Embryonic facial prominence (tissue), 1 donor: ENCODE data around the gene ANKRD13C.

Experiments used
- DNase-seq: peaks from one replicate; pipeline ENCODE4 v3.0.0-alpha.2; 2016; ENCODE audit errors: extremely low spot score

Gene ANKRD13C

DNA sequence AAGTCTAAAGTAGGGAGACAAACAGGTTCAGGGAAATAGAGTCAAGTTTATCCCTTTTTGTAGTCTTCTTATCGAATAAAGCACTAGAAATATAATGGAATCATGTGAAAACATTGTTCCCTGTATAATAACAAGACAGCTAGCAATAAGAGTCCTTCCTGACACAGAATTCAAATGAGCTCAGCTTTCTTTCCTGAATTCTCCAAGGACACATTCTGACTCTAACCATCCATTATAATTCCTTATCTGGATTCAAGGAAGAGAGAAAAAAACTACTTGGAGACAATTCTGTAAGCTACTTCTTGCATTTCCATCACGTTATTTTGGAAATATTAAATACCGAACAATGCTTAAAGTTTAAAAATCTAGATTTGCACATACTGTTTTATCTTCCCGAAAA, 58.8 kb downstream of the ANKRD13C start:
- no peak for DNase-seq

DNA sequence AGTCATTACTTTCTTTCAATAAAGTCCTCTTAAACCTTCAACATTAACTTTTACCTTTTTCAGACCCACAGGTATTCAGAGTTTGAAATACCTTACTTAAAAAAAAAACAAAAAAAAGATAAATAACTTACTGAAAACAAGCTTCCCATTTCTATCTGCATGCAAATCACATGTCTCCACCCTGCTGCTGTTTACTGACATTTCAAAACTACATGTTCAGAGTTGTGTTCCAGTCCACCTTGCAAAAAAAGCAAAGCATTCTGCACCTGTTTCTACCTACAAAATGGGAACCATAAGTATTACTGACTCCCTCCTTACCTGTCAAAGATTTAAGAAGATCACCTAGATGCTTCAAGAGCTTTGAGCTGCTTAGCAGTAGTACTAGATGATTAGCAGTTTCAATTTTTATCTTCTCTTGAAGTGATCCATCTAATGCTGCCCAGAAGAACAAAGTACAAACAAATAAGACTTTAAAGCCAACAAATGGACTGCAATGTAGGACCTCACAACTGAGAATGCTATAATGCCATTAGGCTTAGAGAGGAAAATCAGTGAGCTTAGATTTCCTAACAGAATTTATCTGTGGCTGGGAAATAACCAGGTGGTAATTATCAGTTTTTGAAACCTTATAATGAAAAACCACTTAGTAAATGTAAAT, 61.2 kb downstream of the ANKRD13C start:
- no peak for DNase-seq

DNA sequence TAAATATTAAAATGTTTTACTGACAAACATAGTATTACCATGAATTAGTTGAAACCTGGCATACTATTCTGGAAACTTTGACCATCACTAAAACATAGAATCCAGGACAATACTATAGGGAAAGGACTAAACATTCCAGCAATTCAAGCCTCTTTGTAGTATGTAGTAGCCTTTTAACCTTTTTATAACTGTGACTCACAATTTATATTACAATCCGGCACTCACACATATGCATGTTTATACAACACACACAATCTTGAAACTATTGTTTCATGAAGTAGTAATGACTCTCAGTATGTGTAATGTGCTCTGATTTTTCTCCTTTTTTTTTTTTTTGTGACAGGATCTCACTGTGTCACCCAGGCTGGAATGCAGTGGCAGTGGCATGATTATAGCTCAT, 64.3 kb downstream of the ANKRD13C start:
- no peak for DNase-seq

DNA sequence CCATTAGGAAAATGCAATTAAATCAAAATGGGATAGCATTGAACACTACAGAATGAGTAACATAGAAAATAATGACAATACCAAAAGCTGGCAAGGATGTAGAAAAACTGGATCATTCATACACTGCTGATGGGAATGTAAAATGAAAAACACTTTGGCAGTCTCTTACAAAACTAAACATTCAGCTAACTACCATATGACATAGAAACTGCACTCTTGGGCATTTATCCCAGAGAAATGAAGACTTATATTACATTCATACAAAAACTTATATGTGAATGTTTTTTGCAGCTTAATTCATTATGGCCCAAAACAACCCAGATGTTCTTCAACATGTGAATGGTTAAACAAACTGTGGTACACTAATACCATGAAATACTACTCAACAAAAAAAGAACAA, 66.4 kb downstream of the ANKRD13C start:
- DNase-seq: no peak

DNA sequence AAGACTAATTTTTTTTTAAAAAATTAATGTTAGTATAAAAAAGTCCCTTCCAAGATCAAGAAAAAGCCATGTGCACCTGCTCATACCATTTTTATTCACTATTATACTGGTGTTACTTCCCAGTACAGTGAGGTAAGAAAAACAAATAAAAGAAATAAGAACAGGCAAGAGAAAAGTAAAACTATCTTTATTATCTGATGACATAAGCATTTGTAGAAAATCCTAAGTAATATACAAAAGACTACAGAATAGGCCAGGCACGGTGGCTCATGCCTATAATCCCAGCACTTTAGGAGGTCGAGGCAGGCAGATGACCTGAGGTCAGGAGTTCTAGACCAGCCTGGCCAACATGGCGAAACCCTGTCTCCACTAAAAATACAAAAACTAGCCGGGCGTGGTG, 68.1 kb downstream of the ANKRD13C start:
- DNase-seq: no peak

DNA sequence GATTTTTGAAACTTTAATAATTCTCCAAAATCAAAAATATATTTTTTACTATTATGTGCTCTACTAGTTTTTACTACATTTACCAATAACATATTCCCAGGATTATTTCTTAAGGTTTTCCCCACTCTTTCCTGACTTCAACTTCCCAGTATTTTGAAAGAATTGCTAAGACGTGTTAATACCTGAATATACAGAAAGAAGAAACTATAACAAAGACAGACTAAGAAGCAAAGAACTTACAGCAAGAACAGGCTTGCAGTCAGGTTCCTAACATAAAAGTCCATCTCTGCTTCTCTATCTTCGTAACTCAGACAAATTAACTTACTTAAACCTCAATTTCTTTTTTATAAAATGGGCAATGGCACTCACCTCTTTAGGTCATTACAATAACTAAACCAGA, 70.2 kb downstream of the ANKRD13C start:
- DNase-seq: no peak

DNA sequence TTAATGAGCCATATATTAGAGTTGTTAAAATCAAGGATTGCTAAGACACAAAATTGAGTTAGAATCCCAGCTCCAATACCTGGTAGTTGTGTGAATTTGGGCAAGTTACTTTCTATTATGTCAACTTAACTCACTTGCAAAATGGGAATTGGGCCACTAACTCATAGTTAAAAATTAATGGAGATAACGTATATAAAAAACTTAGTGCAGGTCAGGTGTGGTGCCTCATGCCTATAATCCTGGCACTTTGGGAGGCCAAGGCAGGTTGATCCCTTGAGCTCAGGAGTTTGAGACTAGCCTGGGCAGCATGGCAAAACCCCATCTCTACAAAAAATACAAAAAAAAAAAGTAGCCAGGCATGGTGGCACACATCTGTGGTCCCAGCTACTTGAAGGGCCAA, 75.8 kb downstream of the ANKRD13C start:
- no peak for DNase-seq

DNA sequence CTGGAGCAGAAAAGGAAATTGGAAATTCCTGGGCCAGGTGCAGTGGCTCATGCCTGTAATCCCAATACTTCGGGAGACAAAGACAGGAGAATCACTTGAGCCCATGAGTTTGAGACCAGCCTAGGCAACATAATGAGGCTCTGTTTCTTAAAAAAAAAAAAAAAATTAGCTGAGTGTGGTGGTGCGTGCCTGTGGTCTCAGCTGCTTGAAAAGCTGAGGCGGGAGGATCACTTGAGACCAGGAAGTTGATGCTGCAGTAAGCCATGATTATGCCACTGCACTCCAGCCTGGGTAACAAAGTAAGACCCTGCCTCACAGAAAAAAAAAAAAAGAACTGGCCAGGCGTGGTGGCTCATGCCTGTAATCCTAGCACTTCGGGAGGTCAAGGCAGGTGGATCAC, 76.6 kb downstream of the ANKRD13C start:
- DNase-seq: no peak

DNA sequence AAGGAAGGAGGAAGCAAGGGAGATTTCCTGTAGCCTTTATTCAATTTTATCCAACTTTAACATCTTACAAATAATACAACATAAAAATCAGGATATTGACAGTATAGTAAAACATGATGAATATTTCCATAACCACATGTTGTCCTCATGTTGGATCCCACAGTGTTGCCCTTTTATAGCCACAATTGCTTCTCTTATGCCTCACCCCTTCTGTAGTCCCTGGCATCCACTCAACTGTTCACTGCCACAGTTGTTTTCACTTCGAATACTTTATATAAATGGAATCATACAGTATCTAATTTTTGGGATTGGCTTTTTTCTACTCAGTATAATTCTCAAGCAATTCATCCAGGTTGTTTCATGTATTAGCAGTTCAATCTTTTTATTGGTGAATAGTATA, 88.6 kb downstream of the ANKRD13C start:
- no peak for DNase-seq

DNA sequence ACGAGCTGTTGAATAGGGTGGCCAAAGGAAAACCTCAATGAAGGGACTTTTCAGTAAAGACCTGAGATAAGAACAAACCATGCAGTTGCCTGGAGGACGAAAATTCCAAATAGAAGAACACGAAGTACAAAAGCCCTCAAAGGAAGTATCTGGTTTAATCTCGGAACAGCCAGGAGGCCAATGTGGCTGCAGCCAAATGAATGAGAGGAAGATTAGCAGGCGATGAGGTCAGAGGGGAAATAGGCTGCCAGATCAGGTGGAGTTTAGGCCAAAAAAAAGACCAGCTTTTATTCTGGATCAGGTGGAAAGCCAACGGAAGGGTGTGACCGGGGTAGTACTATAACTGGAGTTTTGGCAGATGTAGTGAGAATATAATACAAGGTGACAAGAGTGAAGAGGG, 89.7 kb downstream of the ANKRD13C start:
- no peak for DNase-seq

DNA sequence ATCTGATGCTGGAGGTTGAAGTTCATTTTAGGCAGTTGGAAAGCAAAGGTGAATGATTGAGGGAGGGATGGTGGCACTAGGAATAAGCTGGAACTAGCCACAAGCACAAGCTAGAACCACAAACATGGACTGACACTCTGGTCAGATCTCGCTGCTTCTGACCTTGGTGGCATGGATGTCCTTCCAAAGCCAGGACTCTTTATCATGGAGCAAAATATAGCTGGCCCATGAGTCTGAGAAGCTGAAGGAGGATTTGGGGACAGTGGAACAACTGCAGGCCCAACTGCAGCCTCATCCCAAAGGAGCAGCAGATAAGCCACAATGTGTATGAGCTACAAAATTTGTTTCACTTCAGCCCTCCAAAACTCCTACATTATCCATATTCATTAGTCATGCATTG, 97.9 kb downstream of the ANKRD13C start:
- DNase-seq: no peak

DNA sequence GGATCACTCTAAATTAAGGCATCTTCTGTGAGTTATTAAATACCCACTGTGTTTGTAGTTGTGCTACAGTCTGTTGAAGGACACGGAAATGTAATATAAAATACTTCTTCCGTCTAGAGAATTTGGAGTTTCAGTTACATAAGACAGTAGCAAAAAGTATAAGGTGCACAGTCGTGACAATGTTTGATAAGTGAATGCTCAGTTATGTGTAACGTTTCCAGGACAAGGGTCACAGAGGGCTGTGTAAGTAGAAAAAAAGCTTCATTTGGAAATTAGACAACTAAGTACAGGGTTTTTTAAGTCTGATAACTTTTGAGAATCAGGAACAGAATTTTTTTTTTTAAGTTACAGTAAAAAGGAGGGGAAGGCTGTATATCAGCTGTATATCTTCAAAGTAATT, 105.8 kb downstream of the ANKRD13C start:
- no peak for DNase-seq

DNA sequence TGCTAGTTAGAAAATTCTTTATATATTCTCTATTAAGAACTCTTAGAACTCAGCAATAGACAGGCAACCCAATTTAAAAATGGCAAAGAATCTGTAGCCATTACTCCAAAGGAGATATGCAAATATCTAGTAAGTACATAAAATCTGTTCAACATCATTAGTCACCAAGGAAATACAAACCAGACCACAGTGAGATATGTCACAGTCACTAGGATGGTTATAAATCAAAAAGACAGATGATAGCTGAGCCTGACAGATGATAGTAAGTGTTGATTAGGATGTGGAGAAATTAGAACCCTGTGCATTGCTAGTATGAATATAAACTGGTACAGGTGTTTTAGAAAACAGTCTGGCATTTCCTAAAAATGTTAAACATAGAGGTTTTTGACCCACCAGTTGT, 106.8 kb downstream of the ANKRD13C start:
- no peak for DNase-seq

DNA sequence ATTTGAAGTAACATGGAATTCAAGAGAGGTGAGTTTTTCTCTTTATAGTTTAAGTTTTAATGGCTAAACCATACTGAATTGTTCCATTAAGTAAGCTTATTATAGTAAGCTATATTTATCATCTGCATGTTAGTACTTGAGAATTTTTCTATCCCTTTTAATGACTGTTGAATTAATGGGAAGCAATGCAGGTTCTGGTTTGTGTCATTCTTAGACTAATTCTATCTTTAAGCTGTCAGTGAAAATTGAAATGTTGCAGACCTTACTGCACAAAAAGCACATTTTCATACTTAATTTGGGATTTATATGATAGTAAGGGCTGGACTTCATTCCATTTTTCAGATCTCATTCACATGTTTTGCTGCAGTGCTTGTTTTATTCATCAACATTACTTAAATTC, 107.4 kb downstream of the ANKRD13C start:
- DNase-seq: no peak

DNA sequence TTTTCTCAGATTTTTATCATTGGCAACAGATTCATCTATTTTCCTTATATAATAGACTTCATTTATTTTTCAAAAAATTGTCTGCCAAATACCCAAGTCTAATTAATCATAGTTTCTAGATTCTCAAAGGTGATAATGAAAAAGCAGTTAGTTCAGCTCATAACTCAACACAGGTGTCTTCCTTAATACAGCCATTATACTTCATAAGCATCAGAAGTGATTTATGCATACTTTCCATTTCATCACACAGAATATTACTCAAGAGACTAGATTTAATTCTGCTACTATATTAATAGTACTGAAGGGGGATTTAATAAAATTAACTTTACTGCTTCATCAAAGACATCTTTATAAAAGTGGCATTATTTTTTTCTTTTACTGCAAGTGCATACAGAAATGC, 114.6 kb downstream of the ANKRD13C start:
- DNase-seq: no peak

DNA sequence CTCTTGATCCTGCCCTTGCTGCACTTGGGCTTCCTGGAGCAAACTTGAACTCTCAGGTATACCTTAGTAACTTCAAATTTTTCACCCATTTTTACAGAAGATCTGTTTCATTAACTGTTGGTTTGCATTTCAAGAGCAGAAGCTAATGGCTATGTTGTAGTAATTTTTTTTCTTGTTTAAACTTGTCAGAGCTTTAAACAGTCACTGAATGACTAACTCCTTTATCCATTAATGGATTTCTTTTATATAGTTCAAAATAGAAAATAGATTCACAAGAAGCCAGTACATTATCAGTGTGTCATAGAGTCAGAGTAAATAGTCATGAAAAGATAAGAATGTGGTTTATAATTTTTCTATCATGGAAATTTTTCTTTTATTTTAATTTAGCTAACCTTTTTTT, 119.8 kb downstream of the ANKRD13C start:
- DNase-seq: no peak

DNA sequence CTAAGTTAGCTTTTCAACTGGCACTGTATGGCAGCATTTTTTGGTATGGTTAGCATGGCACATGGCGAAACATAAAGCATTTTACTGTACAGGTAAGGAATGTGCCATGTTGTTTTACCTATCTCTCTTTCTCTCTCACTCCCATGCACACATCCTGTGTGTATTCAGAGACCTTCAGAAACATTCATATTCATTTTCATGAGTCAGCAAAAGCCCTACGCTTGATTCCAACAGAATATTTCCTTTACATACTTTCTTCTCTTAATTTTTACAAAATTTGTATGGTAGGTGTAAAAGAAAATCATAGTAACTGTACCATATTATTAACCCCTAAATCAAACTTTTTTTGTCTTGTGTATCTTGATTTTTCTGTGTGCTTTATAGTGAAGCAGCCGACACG, 123.0 kb downstream of the ANKRD13C start:
- no peak for DNase-seq

DNA sequence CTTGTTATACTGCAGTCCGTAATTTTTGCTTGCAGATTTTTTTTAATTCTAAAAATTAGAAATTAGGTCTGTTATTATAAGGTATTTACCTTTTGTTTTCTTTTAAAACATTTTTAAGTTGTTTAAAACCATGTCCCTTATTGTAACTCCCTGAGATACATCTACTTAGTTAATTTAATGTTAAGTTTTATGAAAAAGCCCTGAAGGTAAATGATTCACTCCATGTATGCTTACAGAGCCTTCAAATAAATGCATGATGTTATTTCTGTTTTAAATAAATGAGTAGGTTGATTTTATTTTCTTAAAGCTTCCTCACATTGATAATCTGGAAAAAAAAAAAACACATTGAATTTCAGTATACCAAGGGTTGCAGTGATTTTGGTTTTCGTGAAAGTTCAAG, 125.9 kb downstream of the ANKRD13C start:
- no peak for DNase-seq

DNA sequence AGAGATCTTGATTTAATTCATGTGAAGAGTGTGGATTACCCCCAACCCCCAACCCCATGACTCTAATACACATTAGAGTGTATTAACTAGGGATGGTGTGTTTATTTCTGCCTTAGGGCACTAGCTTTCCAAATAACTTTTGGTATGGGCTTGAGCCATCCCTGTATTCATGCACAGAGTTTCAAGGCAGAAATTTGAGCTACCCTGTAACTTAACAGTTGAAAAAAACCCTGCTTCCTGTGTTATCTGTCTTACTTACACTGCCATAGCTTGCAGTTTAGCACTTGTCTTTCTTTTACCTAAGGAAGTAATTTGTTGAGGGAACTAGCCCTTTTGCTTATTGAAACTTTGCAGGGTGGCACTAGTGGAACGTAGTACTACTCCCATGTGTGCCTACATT, 127.1 kb downstream of the ANKRD13C start:
- DNase-seq: no peak

DNA sequence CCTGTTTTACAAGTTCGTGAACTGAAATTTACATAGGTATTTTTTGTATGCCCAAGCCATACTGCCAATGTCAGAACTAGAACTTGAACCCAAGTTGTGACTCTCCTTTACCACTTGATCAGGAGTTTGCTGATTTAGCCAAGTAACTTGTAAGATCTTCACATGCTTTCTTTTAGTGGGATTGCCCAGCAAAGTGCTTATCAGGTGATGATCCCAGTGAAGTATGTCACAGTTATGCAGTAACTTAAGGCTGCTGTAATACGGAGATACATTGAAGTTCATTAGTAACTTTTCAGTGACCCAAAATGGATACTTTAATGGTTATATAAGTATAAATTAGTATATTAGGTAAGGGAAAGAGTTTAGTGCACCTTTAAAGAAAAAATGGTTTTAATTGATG, 129.6 kb downstream of the ANKRD13C start:
- no peak for DNase-seq

DNA sequence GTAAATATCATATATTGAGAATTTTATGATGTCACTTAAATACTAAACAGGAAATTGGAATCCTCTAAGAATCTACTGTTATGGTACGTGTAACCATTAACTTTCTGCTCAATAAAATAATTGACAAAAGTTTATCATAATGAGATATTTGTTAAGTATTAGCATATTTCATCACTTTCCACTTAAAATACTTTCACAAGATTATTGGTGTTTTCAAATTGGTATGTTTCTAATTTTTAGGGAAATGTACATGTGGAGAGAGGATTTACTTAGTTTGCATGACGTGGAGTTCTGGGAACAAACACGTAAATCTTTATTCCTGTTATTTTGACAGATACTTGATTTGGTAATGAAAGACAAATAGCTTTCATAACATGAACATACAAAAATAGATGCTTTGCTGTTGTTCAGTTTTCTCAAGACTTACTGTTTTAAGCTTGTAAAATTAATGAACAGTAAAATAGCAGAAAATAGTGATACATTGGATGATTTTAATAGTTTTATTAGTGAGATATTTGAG, 131.7 kb downstream of the ANKRD13C start:
- no peak for DNase-seq

DNA sequence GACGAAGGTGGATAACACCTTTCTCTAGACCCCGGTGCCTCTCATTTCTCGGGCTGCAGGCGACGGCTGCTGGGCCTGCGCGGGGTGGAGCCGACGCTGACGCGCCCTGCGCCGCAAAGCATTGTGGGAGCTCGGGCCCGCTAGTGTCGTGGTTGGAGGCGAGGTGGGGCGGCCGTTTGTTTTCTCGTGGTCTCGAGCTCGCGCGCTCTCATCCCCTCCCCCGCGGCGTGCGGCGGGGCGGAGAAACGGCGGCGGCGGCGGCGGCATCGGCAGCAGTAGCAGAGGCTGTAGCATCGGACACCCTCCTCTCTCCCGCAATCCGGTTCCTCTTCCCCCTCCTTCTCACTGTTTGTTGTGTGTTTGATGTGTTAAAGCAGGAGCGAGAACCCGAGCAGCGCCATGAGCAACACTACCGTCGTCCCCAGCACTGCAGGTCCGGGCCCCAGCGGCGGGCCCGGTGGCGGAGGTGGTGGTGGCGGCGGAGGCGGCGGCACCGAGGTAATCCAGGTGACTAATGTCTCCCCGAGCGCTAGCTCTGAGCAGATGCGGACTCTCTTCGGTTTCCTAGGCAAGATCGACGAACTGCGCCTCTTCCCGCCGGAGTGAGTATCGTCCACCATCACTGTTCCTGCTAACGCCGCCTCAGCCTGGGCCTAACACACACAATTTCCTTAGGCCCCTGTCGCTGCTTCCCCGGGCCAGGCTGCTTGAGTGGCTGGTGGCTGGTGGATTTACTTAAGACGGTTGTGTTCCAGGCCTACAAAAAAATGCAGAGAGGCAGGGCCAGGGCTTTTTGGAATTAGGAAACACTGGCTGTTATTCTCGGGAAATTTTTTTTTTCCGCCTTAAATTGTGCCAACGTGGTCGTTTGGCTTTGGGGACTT, 133.0 kb downstream of the ANKRD13C start, which contains the start of gene SRSF11:
Gene SRSF11 (plus strand): TSS at position 143 of the 884 bp plus-strand sequence. CDS start 257 bp downstream, at position 400.
- peak; percentile 86 for DNase-seq
